Measurements from ENCODE around the gene NME7.
A peak's percentile ranks its signal among the peaks of the same experiment; 100 is the strongest.

NME7 gene

GRCh38 chr1:169120066-169120465, 247.5 kb downstream of the NME7 start:
- DNase-seq = no peak

- no peak for DNase-seq
Observed at GRCh38 chr1:169119405-169119804, 248.2 kb downstream of the NME7 start.

- no peak for DNase-seq
Observed at GRCh38 chr1:169118227-169118626, 249.4 kb downstream of the NME7 start.

GRCh38 chr1:169117599-169117998, 250.0 kb downstream of the NME7 start:
- DNase-seq = no peak

- DNase-seq = no peak
Observed at GRCh38 chr1:169117014-169117413, 250.6 kb downstream of the NME7 start.

- DNase-seq = no peak
Observed at GRCh38 chr1:169115891-169116585, 251.6 kb downstream of the NME7 start.

- no peak for DNase-seq
Observed at GRCh38 chr1:169113613-169114119, 253.9 kb downstream of the NME7 start.

GRCh38 chr1:169112241-169112640, 255.4 kb downstream of the NME7 start:
- DNase-seq = no peak

GRCh38 chr1:169111472-169111871, 256.1 kb downstream of the NME7 start:
- DNase-seq = no peak

GRCh38 chr1:169110689-169111447, 256.7 kb downstream of the NME7 start:
- no peak for DNase-seq

- DNase-seq = no peak
Observed at GRCh38 chr1:169110236-169110635, 257.4 kb downstream of the NME7 start.

GRCh38 chr1:169109561-169110134, 257.9 kb downstream of the NME7 start:
- no peak for DNase-seq

- DNase-seq = peak; percentile 12
Observed at GRCh38 chr1:169108863-169109560, 258.6 kb downstream of the NME7 start.

- DNase-seq = no peak
Observed at GRCh38 chr1:169108223-169108622, 259.4 kb downstream of the NME7 start.

GRCh38 chr1:169107603-169108208, 259.9 kb downstream of the NME7 start:
- no peak for DNase-seq

- peak; percentile 32 for DNase-seq
Observed at GRCh38 chr1:169106921-169107602, 260.5 kb downstream of the NME7 start.

- DNase-seq = peak; percentile 85
Observed at GRCh38 chr1:169106095-169106920, 261.3 kb downstream of the NME7 start, which contains the start of gene ATP1B1. TSS of gene ATP1B1 (plus strand) at chr1:169106690. CDS start at chr1:169106830, 140 bp downstream.

GRCh38 chr1:169105434-169106094, 262.0 kb downstream of the NME7 start:
- peak; percentile 39 for DNase-seq

- DNase-seq = no peak
Observed at GRCh38 chr1:169105087-169105433, 262.5 kb downstream of the NME7 start.

GRCh38 chr1:169103480-169103893, 264.1 kb downstream of the NME7 start:
- DNase-seq = no peak

- DNase-seq = no peak
Observed at GRCh38 chr1:169103002-169103401, 264.6 kb downstream of the NME7 start.
